Lower lobe of right lung (tissue), 2 donors: ENCODE data around the gene MEI1. TPM values are rescaled to one million over a fixed set of nuclear protein-coding genes. Genes with fewer than 3 reads are reported as not detected.

Source experiments
- ATAC-seq, 2 donors: fragments of 200-7000 bp; cut with Tn5 transposase; one replicate each; pipeline ENCODE4 v1.9.1; 2020 to 2022; ENCODE audit warnings: mild to moderate bottlenecking in 2 of 2, moderate library complexity in 2 of 2
- DNase-seq: peaks from one replicate; pipeline ENCODE4 v3.0.0-alpha.2; 2020
- H3K27ac ChIP-seq: fragments of 200-600 bp; one replicate; pipeline ENCODE4 v1.8.0; 2022
- H3K27me3 ChIP-seq: fragments of 200-600 bp; one replicate; pipeline ENCODE4 v1.8.0; 2022; ENCODE audit warnings: low read depth
- H3K36me3 ChIP-seq: fragments of 200-600 bp; one replicate; pipeline ENCODE4 v1.8.0; 2022; ENCODE audit warnings: mild to moderate bottlenecking
- H3K4me1 ChIP-seq: fragments of 200-600 bp; one replicate; pipeline ENCODE4 v1.8.0; 2022
- H3K4me3 ChIP-seq: fragments of 200-600 bp; one replicate; pipeline ENCODE4 v1.8.0; 2022; ENCODE audit warnings: mild to moderate bottlenecking
- H3K9me3 ChIP-seq: fragments of 200-600 bp; one replicate; pipeline ENCODE4 v1.8.0; 2022
- CTCF ChIP-seq: fragments of 200-600 bp; IDR thresholded peaks from one replicate; pipeline ENCODE4 v1.8.0; 2022; ENCODE audit warnings: antibody characterized with exemption, mild to moderate bottlenecking
- intact Hi-C: fragments of 100-400 bp; cut with DNase I; formaldehyde crosslinking; loops from one replicate; pipeline ENCODE4 v1.11.0; 2022
- total RNA-seq: library from RNA; stranded (reverse); fragmentation: NEBNext Ultra II Directional; extraction: Animal tissue kit (Norgen Biotek cat#: 25700); gene quantifications from one replicate; pipeline ENCODE4 v1.2.1, GENCODE V29; 2021
- donor health status: DM: no; HTN: yes; CAD: no; lungs with severe emphysema.

Gene MEI1
- total RNA-seq, 1 donor from 2014 or later: 4.3 TPM

- Histone ChIP-seq H3K9me3 (no peaks in the 10 kb centered on the region), H3K4me3 (no peak overlapping the region), H3K36me3 (no peaks in the 10 kb centered on the region), H3K4me1 (no peaks in the 10 kb centered on the region), H3K27ac (no peak overlapping the region), H3K27me3 (no peaks in the 10 kb centered on the region)
- no peak for TF ChIP-seq CTCF
- ATAC-seq (no peak), DNase-seq (no peak)
- intact Hi-C loops: no loop called here
Measured at GRCh38 chr22:41739576-41739975, 40.3 kb downstream of the MEI1 start.

GRCh38 chr22:41742918-41743317 is 43.6 kb downstream of the MEI1 start:
- Histone ChIP-seq H3K27ac (no peak overlapping the region), H3K4me3 (no peak overlapping the region), H3K4me1 (no peaks in the 10 kb centered on the region), H3K9me3 (no peaks in the 10 kb centered on the region), H3K36me3 (no peaks in the 10 kb centered on the region), H3K27me3 (peaks cover 7% of the 10 kb centered on the region)
- no peak for TF ChIP-seq CTCF
- intact Hi-C loops: no loop called here
- DNase-seq: no peak
- ATAC-seq: no peak

DNA sequence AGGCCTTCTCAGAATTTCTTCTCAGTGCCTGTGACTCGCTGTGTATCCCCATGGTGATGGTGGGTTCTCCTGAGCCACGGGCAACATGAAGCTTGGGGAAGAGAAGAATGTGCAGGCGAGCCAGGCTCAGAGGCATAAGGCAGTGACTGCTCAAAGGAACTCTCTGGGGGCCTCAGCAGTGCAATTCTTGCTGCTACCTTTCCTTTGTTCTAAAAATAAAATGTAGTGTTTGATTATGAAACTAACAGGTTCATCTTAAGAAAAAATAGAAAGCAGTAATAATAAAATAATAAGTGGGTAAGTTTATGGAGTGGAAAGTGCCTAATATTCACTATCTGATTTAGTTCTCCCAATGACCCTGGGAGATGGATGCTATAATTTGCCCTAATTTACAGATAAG is 46.7 kb downstream of the MEI1 start:
- Histone ChIP-seq H3K4me3 (no peak overlapping the region), H3K36me3 (no peaks in the 10 kb centered on the region), H3K27me3 (peaks cover 7% of the 10 kb centered on the region), H3K4me1 (no peaks in the 10 kb centered on the region), H3K9me3 (no peaks in the 10 kb centered on the region), H3K27ac (no peak overlapping the region)
- ATAC-seq (no peak), DNase-seq (no peak)
- intact Hi-C loops: no loop called here
- no peak for TF ChIP-seq CTCF

- no peaks in the 10 kb centered on the region for H3K4me1 ChIP-seq
- intact Hi-C loops: no loop called here
- peaks cover 7% of the 10 kb centered on the region for H3K27me3 ChIP-seq
- peak; percentile 76 for TF ChIP-seq CTCF
- ATAC-seq (peak; percentile 92 to 94), DNase-seq (peak; percentile 73)
- H3K9me3 ChIP-seq: no peaks in the 10 kb centered on the region
- no peak overlapping the region for H3K4me3 ChIP-seq
- no peak overlapping the region for H3K27ac ChIP-seq
- H3K36me3 ChIP-seq: no peaks in the 10 kb centered on the region
Measured at GRCh38 chr22:41746567-41747400, 47.5 kb downstream of the MEI1 start.

GRCh38 chr22:41752011-41752970 is 53.0 kb downstream of the MEI1 start:
- H3K27ac ChIP-seq: no peak overlapping the region
- H3K36me3 ChIP-seq: no peaks in the 10 kb centered on the region
- H3K27me3 ChIP-seq: no peaks in the 10 kb centered on the region
- no peak for TF ChIP-seq CTCF
- ATAC-seq (no peak), DNase-seq (no peak)
- no peak overlapping the region for H3K4me3 ChIP-seq
- intact Hi-C loops: no loop called here
- H3K4me1 ChIP-seq: no peaks in the 10 kb centered on the region
- H3K9me3 ChIP-seq: no peaks in the 10 kb centered on the region
